HG03457 (cell line): ENCODE measurements around the gene TUBGCP6.
"Not testable (repeated sequence)": the region's sequence is repeated elsewhere in the genome, so short reads cannot be mapped to it uniquely, and the experiment has no call there.

Experiments used
- ATAC-seq: cut with Tn5 transposase; IDR thresholded peaks from one replicate; pipeline ENCODE4 v1.9.1; 2021; ENCODE audit warnings: moderate number of reproducible peaks; ENCODE audit not compliant: unreplicated experiment

Gene TUBGCP6

GRCh38 chr22:50278956-50279619, 34.3 kb upstream of the TUBGCP6 start:
- ATAC-seq, result no peak

- ATAC-seq, result no peak
These were observed 33.6 kb upstream of the TUBGCP6 start for GRCh38 chr22:50278461-50278860.

- ATAC-seq, result no peak
These were observed 32.9 kb upstream of the TUBGCP6 start for GRCh38 chr22:50277761-50278160.

- no peak for ATAC-seq
These were observed 31.3 kb upstream of the TUBGCP6 start for GRCh38 chr22:50276143-50276542.

- ATAC-seq, result no peak
These were observed 30.6 kb upstream of the TUBGCP6 start for GRCh38 chr22:50275181-50276055.

GRCh38 chr22:50274771-50275170, 29.9 kb upstream of the TUBGCP6 start:
- no peak for ATAC-seq

- ATAC-seq, result no peak
These were observed 29.5 kb upstream of the TUBGCP6 start for GRCh38 chr22:50274311-50274710.

GRCh38 chr22:50273781-50274180, 29.0 kb upstream of the TUBGCP6 start:
- not testable (repeated sequence) for ATAC-seq

- not testable (repeated sequence) for ATAC-seq
These were observed 28.5 kb upstream of the TUBGCP6 start for GRCh38 chr22:50273352-50273751.

GRCh38 chr22:50272044-50272802, 27.4 kb upstream of the TUBGCP6 start:
- no peak for ATAC-seq

- ATAC-seq, result no peak
These were observed 26.7 kb upstream of the TUBGCP6 start for GRCh38 chr22:50271519-50271970.

- ATAC-seq, result no peak
These were observed 26.0 kb upstream of the TUBGCP6 start for GRCh38 chr22:50270666-50271394.

- no peak for ATAC-seq
These were observed 25.3 kb upstream of the TUBGCP6 start, which contains the start of gene MAPK11 for GRCh38 chr22:50269970-50270665. Gene MAPK11 (minus strand): TSS chr22:50270380. CDS start chr22:50270292, 88 bp downstream.

- ATAC-seq, result no peak
These were observed 24.7 kb upstream of the TUBGCP6 start for GRCh38 chr22:50269573-50269969.

GRCh38 chr22:50268655-50269113, 23.9 kb upstream of the TUBGCP6 start:
- no peak for ATAC-seq

- ATAC-seq, result no peak
These were observed 23.0 kb upstream of the TUBGCP6 start for GRCh38 chr22:50267591-50268390.

- no peak for ATAC-seq
These were observed 22.2 kb upstream of the TUBGCP6 start for GRCh38 chr22:50266994-50267393.

- no peak for ATAC-seq
These were observed 20.3 kb upstream of the TUBGCP6 start for GRCh38 chr22:50264946-50265669.
